H9 (cell line): ENCODE results near the gene C11orf21. TPM values are rescaled to one million over a fixed set of nuclear protein-coding genes. Genes with fewer than 3 reads are reported as not detected.

Experiments used
- DNase-seq: peaks from one replicate; pipeline ENCODE4 v3.0.0-alpha.2; 2017
- H2AFZ ChIP-seq: one replicate; pipeline ENCODE4 v1.6.1; 2013; ENCODE audit warnings: mild to moderate bottlenecking, low read length, control low read depth, moderate library complexity
- H2AK5ac ChIP-seq: 2 replicates; pipeline ENCODE4 v1.6.1; 2013; ENCODE audit warnings: low read length, control low read depth, mixed read lengths; ENCODE audit not compliant: insufficient read length
- H2BK120ac ChIP-seq: one replicate; pipeline ENCODE4 v1.6.1; 2013; ENCODE audit warnings: low read depth, mild to moderate bottlenecking, low read length, control low read depth, inconsistent platforms; ENCODE audit not compliant: poor library complexity, severe bottlenecking
- H2BK12ac ChIP-seq: 2 replicates; pipeline ENCODE4 v1.6.1; 2013; ENCODE audit warnings: low read length, control low read depth, mixed read lengths, low read depth; ENCODE audit not compliant: insufficient read length
- H2BK15ac ChIP-seq: 2 replicates; pipeline ENCODE4 v1.6.1; 2013; ENCODE audit warnings: low read depth, low read length, control low read depth
- H2BK20ac ChIP-seq: one replicate; pipeline ENCODE4 v1.6.1; 2013; ENCODE audit warnings: low read depth, mild to moderate bottlenecking, low read length, control low read depth, inconsistent platforms; ENCODE audit not compliant: poor library complexity, severe bottlenecking
- H2BK5ac ChIP-seq: 2 replicates; pipeline ENCODE4 v1.6.1; 2013; ENCODE audit warnings: low read length, control low read depth, mixed read lengths; ENCODE audit not compliant: insufficient read length
- H3K14ac ChIP-seq: 2 replicates; pipeline ENCODE4 v1.6.1; 2013; ENCODE audit warnings: low read length, control low read depth; ENCODE audit not compliant: insufficient read depth
- H3K18ac ChIP-seq: 2 replicates; pipeline ENCODE4 v1.6.1; 2013; ENCODE audit warnings: low read depth, mild to moderate bottlenecking, mixed read lengths, low read length, control low read depth; ENCODE audit not compliant: insufficient read length
- H3K23ac ChIP-seq: 2 replicates; pipeline ENCODE4 v1.6.1; 2013; ENCODE audit warnings: low read length, control low read depth, mixed read lengths, low read depth; ENCODE audit not compliant: insufficient read length
- H3K23me2 ChIP-seq: 2 replicates; pipeline ENCODE4 v1.6.1; 2013; ENCODE audit warnings: low read depth, mild to moderate bottlenecking, mixed read lengths, low read length, control low read depth; ENCODE audit not compliant: insufficient read length, poor library complexity, severe bottlenecking
- H3K27ac ChIP-seq: 2 replicates; pipeline ENCODE4 v1.5.1; 2013; ENCODE audit warnings: low read length, control low read depth, mixed read lengths, low read depth; ENCODE audit not compliant: insufficient read length
- H3K27me3 ChIP-seq: 2 replicates; pipeline ENCODE4 v1.6.1; 2013; ENCODE audit warnings: low read length, control low read depth, inconsistent platforms; ENCODE audit not compliant: insufficient read depth
- H3K4ac ChIP-seq: 2 replicates; pipeline ENCODE4 v1.6.1; 2013; ENCODE audit warnings: low read depth, mild to moderate bottlenecking, control low read depth, inconsistent platforms, low read length, moderate library complexity
- H3K4me1 ChIP-seq: 2 replicates; pipeline ENCODE4 v1.6.1; 2013; ENCODE audit warnings: low read length, control low read depth, inconsistent platforms; ENCODE audit not compliant: insufficient read depth
- H3K4me2 ChIP-seq: 2 replicates; pipeline ENCODE4 v1.6.1; 2013; ENCODE audit warnings: low read length, control low read depth, mixed read lengths; ENCODE audit not compliant: insufficient read length, insufficient read depth
- H3K56ac ChIP-seq: 2 replicates; pipeline ENCODE4 v1.6.1; 2013; ENCODE audit warnings: low read depth, mild to moderate bottlenecking, mixed read lengths, low read length, control low read depth; ENCODE audit not compliant: insufficient read length
- H3K79me1 ChIP-seq: 2 replicates; pipeline ENCODE4 v1.6.1; 2013; ENCODE audit warnings: low read depth, mild to moderate bottlenecking, moderate library complexity, low read length, control low read depth, inconsistent platforms; ENCODE audit not compliant: insufficient read depth, poor library complexity, severe bottlenecking
- H3K79me2 ChIP-seq: 2 replicates; pipeline ENCODE4 v1.6.1; 2013; ENCODE audit warnings: low read length, control low read depth, inconsistent platforms; ENCODE audit not compliant: insufficient read depth
- H3K9ac ChIP-seq: 2 replicates; pipeline ENCODE4 v1.6.1; 2013; ENCODE audit warnings: low read length, control low read depth, mixed read lengths; ENCODE audit not compliant: insufficient read length; ENCODE audit errors: extremely low read depth
- H3K9me3 ChIP-seq: one replicate; pipeline ENCODE4 v1.6.1; 2013; ENCODE audit warnings: low read depth, low read length, inconsistent platforms; ENCODE audit not compliant: control insufficient read depth
- H3T11ph ChIP-seq: one replicate; pipeline ENCODE4 v1.6.1; 2013; ENCODE audit warnings: mild to moderate bottlenecking, low read length, control low read depth, inconsistent platforms
- H4K20me1 ChIP-seq: one replicate; pipeline ENCODE4 v1.6.1; 2013; ENCODE audit not compliant: control insufficient read depth, insufficient read length, insufficient read depth
- H4K5ac ChIP-seq: 2 replicates; pipeline ENCODE4 v1.6.1; 2013; ENCODE audit warnings: low read depth, mild to moderate bottlenecking, mixed read lengths, low read length, control low read depth; ENCODE audit not compliant: insufficient read length
- H4K8ac ChIP-seq: replicated peaks from 2 replicates; pipeline ENCODE4 v1.6.1; 2013; ENCODE audit warnings: low read length, control low read depth, mixed read lengths, low read depth; ENCODE audit not compliant: insufficient read length
- H4K91ac ChIP-seq: 2 replicates; pipeline ENCODE4 v1.6.1; 2013; ENCODE audit warnings: low read depth, mild to moderate bottlenecking, moderate library complexity, mixed read lengths, low read length, control low read depth; ENCODE audit not compliant: insufficient read length
- H3K27ac Mint-ChIP-seq, 3 experiments: 2 replicates in 2 of 3; 3 replicates in 1 of 3; pipeline ENCODE4 v1.8.0; 2020 to 2021; ENCODE audit warnings: mixed read lengths in 3 of 3, mild to moderate bottlenecking in 1 of 3, moderate library complexity in 1 of 3
- H3K27me3 Mint-ChIP-seq: 2 replicates; pipeline ENCODE4 v1.8.0; 2021; ENCODE audit warnings: low read depth, mild to moderate bottlenecking, moderate library complexity, mixed read lengths
- H3K36me3 Mint-ChIP-seq, 3 experiments: 2 replicates in 2 of 3; 3 replicates in 1 of 3; pipeline ENCODE4 v1.8.0; 2020 to 2021; ENCODE audit warnings: low read depth in 3 of 3, mixed read lengths in 3 of 3; ENCODE audit not compliant: insufficient read depth in 1 of 3
- H3K4me1 Mint-ChIP-seq, 2 experiments: 2 replicates each; pipeline ENCODE4 v1.8.0; 2020; ENCODE audit warnings: mixed read lengths in 2 of 2
- H3K4me3 Mint-ChIP-seq, 2 experiments: 2 replicates in 1 of 2; 3 replicates in 1 of 2; pipeline ENCODE4 v1.8.0; 2020 to 2021; ENCODE audit warnings: mild to moderate bottlenecking in 2 of 2, mixed read lengths in 2 of 2, moderate library complexity in 1 of 2
- H3K9me3 Mint-ChIP-seq, 2 experiments: 2 replicates in 1 of 2; 3 replicates in 1 of 2; pipeline ENCODE4 v1.8.0; 2020; ENCODE audit warnings: mild to moderate bottlenecking in 2 of 2, mixed read lengths in 2 of 2, moderate library complexity in 1 of 2
- WGBS: extraction: QIAGEN DNeasy Blood & Tissue Kit; methylation state at CpG from one replicate; pipeline ENCODE4 v1.1.7; 2013; ENCODE audit warnings: missing lambda C conversion rate, low lambda C conversion rate, mixed read lengths; ENCODE audit not compliant: insufficient read length; ENCODE audit errors: extremely low coverage; 5-methylcytosine and 5-hydroxymethylcytosine counted together
- total RNA-seq: library from RNA; stranded (reverse); gene quantifications from 2 replicates; pipeline ENCODE4 v1.2.1, GENCODE V29; 2021
- TF ChIP-seq, protein P1 (sequence below): fragments of 200-600 bp; sonication (generic); conservative IDR thresholded peaks from 3 replicates; pipeline ENCODE4 v1.8.0; 2021; ENCODE audit warnings: antibody characterized with exemption, mild to moderate bottlenecking

Gene C11orf21
- total RNA-seq, 1 experiment from 2014 or later = not detected

DNA sequence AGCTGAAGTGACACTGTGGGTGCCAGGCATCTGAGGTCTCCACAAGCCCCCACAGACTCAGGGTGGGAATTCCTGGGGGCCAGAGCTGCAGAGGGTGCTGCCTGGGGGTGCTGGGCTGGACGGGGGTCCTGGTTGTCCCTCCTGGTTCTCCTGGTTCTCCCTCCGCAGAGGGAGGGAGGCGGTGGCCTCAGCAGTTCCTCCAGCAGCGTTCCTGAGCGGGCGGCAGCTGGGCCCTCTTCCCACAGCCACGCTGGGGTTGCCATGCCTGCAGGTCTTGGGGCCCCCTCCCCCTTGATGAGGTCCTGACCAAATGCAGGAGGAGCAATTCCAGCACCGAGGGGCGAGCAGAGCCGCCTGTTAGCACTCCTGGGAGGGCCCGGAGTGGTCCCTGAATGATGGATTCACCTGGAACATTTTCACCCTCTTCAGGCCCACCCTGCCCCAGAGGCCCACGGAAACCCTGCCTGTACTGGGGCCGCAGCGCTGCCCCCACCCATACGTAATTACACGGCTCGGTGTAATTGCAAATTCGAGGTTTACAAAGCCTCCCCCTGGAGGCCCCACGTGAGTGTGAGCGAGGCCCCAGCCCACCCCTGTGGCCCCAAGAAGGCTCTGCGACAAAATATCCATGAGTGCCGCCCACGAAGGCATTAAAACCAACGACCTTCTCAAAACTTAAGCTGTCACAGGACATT is 635 bp downstream of the C11orf21 start:
- Mint-ChIP-seq H3K36me3 (no peaks in the 10 kb centered on the region), H3K9me3 (no peaks in the 10 kb centered on the region), H3K27ac (no peak overlapping the region), H3K4me1 (0 out of 4 replicates have a peak, but pooled peaks cover 0 to 3% of the 10 kb centered on the region in 2 experiments), H3K27me3 (peaks cover 13% of the 10 kb centered on the region), H3K4me3 (no peak overlapping the region)
- H3K9ac ChIP-seq = no peak overlapping the region
- TF ChIP-seq, protein P1, sequence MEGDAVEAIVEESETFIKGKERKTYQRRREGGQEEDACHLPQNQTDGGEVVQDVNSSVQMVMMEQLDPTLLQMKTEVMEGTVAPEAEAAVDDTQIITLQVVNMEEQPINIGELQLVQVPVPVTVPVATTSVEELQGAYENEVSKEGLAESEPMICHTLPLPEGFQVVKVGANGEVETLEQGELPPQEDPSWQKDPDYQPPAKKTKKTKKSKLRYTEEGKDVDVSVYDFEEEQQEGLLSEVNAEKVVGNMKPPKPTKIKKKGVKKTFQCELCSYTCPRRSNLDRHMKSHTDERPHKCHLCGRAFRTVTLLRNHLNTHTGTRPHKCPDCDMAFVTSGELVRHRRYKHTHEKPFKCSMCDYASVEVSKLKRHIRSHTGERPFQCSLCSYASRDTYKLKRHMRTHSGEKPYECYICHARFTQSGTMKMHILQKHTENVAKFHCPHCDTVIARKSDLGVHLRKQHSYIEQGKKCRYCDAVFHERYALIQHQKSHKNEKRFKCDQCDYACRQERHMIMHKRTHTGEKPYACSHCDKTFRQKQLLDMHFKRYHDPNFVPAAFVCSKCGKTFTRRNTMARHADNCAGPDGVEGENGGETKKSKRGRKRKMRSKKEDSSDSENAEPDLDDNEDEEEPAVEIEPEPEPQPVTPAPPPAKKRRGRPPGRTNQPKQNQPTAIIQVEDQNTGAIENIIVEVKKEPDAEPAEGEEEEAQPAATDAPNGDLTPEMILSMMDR = no peak
- no peaks in the 10 kb centered on the region; the same call in 1 of the 2 replicates for H3K27me3 ChIP-seq
- no peak overlapping the region for H2BK120ac ChIP-seq
- no peak overlapping the region for H3K4me2 ChIP-seq
- WGBS = no CpG with 5 or more reads among the region's 24 CpGs
- H3T11ph ChIP-seq = no peak overlapping the region
- no peak overlapping the region for H2AFZ ChIP-seq
- H3K56ac ChIP-seq = no peak overlapping the region
- H3K4ac ChIP-seq = no peak overlapping the region
- H4K8ac ChIP-seq = no peak overlapping the region
- H3K79me1 ChIP-seq = no peaks in the 10 kb centered on the region
- no peaks in the 10 kb centered on the region for H3K79me2 ChIP-seq
- no peak overlapping the region for H4K5ac ChIP-seq
- no peak overlapping the region for H2BK12ac ChIP-seq
- H3K23me2 ChIP-seq = no peaks in the 10 kb centered on the region
- no peak overlapping the region for H2BK20ac ChIP-seq
- no peak for DNase-seq
- no peaks in the 10 kb centered on the region for H3K4me1 ChIP-seq
- no peak overlapping the region for H2AK5ac ChIP-seq
- H3K23ac ChIP-seq = no peak overlapping the region
- no peaks in the 10 kb centered on the region for H4K20me1 ChIP-seq
- H3K9me3 ChIP-seq = no peaks in the 10 kb centered on the region
- H3K14ac ChIP-seq = no peak overlapping the region
- H2BK15ac ChIP-seq = no peak overlapping the region
- no peak overlapping the region for H3K18ac ChIP-seq
- no peak overlapping the region for H2BK5ac ChIP-seq
- no peak overlapping the region for H3K27ac ChIP-seq
- H4K91ac ChIP-seq = no peak overlapping the region
